ENCODE results near the gene LASP1NB.

LASP1NB gene

DNA sequence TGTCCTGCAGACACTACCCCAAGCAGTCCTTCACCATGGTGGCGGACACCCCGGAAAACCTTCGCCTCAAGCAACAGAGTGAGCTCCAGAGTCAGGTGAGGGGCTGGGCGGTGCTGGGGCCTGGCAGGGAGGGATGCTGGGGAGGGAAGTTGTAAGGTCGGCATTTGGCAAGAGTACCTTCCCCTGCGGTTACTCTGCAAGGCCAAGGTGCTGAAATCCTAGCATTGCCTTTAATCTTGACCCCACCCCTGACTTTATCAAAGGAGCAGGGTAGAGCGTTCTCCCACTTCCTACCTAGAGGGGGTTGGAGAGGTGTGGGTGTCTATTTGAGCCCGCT, 35.0 kb upstream of the LASP1NB start:
- TF ChIP-seq, protein P1, sequence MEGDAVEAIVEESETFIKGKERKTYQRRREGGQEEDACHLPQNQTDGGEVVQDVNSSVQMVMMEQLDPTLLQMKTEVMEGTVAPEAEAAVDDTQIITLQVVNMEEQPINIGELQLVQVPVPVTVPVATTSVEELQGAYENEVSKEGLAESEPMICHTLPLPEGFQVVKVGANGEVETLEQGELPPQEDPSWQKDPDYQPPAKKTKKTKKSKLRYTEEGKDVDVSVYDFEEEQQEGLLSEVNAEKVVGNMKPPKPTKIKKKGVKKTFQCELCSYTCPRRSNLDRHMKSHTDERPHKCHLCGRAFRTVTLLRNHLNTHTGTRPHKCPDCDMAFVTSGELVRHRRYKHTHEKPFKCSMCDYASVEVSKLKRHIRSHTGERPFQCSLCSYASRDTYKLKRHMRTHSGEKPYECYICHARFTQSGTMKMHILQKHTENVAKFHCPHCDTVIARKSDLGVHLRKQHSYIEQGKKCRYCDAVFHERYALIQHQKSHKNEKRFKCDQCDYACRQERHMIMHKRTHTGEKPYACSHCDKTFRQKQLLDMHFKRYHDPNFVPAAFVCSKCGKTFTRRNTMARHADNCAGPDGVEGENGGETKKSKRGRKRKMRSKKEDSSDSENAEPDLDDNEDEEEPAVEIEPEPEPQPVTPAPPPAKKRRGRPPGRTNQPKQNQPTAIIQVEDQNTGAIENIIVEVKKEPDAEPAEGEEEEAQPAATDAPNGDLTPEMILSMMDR (IDR thresholded peaks at IDR 0.05 in 8 of 11, conservative IDR thresholded peaks at IDR 0.05 in 3 of 11), result no peak
- TF ChIP-seq POLR2AphosphoS5 (IDR thresholded peaks at IDR 0.05), result peak in 1 of 3 donors; percentile 8
- H3K27ac ChIP-seq, result peak overlapping the region in 7 of 8 donors; percentile 50 to 87 (median 74)
- H3K27me3 ChIP-seq (replicated peaks in 1 of 7), result no peaks in the 10 kb centered on the region
- peak; percentile 76 for DNase-seq
- no peaks in the 10 kb centered on the region for H3K9me3 ChIP-seq
- intact Hi-C loops (cut with DNase I; ENCODE audit: low total_unique reads), result no loop called here
- peak overlapping the region in 1 of 8 donors; percentile 25 for H3K4me3 ChIP-seq
- H3K36me3 ChIP-seq, result peaks cover 0 to 100% (median 55%) of the 10 kb centered on the region in 6 donors
- 49 to 67% (median 53%) methylated on average over 8 of the region's 8 CpGs for WGBS, 5 donors
- peaks cover 41 to 100% (median 89%) of the 10 kb centered on the region in 6 donors for H3K4me1 ChIP-seq

DNA sequence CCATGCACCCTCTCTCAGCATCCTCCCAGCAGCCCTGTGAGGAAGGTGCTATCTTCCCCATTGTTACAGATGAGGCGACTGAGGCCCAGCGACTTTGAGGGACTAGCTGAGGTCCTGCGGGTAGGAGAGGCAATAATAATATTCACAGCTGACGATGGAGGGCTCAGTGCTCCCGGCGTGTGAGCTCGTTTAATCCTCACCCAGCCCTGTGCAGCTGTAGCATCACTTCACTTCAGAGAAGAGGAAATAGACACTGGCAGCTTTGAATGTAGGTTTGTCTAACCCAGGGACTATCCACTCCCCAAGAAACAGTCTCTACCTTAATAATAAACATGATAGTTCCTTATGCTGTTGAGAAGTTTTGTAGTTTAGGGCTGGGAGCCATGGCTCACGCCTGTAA, 34.0 kb upstream of the LASP1NB start:
- Histone ChIP-seq H3K27ac (peak overlapping the region in 7 of 8 donors; percentile 50 to 87 (median 74)), H3K9me3 (no peaks in the 10 kb centered on the region), H3K4me1 (peaks cover 47 to 100% (median 88%) of the 10 kb centered on the region in 6 donors), H3K4me3 (no peak overlapping the region), H3K27me3 (replicated peaks in 1 of 7) (no peaks in the 10 kb centered on the region), H3K36me3 (peaks cover 0 to 100% (median 55%) of the 10 kb centered on the region in 6 donors)
- no peak for TF ChIP-seq POLR2A (IDR thresholded peaks at IDR 0.05)
- TF ChIP-seq, protein P1 (IDR thresholded peaks at IDR 0.05 in 8 of 11, conservative IDR thresholded peaks at IDR 0.05 in 3 of 11), result no peak
- no peak for TF ChIP-seq POLR2AphosphoS5 (IDR thresholded peaks at IDR 0.05)
- WGBS, 5 donors, result 57 to 83% (median 66%) methylated on average over 8 of the region's 8 CpGs
- intact Hi-C loops (cut with DNase I; ENCODE audit: low total_unique reads), result no loop called here
- no peak for DNase-seq

DNA sequence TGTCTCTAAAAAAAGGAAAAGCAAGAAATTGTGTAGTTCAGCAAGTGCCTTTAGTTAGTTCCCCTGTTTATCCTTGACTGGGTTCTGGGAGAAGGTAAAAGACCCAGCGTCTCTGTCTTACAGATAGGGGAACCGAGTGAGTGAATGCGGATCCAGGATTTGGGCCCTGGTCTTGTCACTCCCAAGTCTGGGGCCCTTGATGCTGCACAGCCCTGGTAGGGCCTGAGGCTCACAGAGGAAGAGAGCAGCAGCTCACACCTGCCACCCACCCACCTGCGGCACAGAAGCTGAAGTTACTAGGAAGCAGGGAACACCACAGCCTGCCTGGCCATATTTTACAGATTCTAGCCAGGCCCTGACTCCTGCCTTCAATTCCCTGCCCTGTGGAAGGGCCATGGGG, 33.3 kb upstream of the LASP1NB start:
- H3K4me3 ChIP-seq, result no peak overlapping the region
- peak; percentile 75 for DNase-seq
- no peaks in the 10 kb centered on the region for H3K9me3 ChIP-seq
- WGBS, 5 donors, result 54 to 82% (median 74%) methylated on average over 4 of the region's 4 CpGs
- TF ChIP-seq, protein P1 (IDR thresholded peaks at IDR 0.05 in 8 of 11, conservative IDR thresholded peaks at IDR 0.05 in 3 of 11), result no peak
- TF ChIP-seq POLR2AphosphoS5 (IDR thresholded peaks at IDR 0.05) (no peak), POLR2A (IDR thresholded peaks at IDR 0.05) (no peak)
- intact Hi-C loops (cut with DNase I; ENCODE audit: low total_unique reads), result no loop called here
- peak overlapping the region in 7 of 8 donors; percentile 25 to 87 (median 74) for H3K27ac ChIP-seq
- peaks cover 0 to 100% (median 52%) of the 10 kb centered on the region in 6 donors for H3K36me3 ChIP-seq
- H3K4me1 ChIP-seq, result peaks cover 53 to 100% (median 89%) of the 10 kb centered on the region in 6 donors
- no peaks in the 10 kb centered on the region for H3K27me3 ChIP-seq (replicated peaks in 1 of 7)

DNA sequence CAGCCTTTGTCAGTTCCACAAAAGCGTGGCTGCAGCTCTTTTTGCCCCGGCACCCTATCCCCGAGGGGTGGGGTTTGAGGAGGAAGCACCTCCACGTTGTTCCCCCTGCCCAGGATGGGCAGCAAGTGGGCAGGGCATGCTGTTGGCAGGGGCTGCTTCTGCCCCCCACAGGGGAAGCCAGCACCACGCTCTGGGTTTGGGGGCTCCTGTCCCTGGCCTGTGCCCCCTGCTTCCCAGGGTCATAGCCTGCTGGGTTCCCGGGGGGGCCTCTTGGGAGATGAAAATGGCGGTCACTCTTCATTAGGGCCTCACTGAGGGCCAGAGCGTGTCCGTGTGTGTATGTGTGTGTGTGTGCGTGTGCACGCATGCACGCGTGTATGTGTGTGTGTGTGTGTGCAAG, 32.8 kb upstream of the LASP1NB start:
- DNase-seq, result peak; percentile 75
- WGBS, 5 donors, result 67 to 82% (median 76%) methylated on average over 13 of the region's 13 CpGs
- Histone ChIP-seq H3K4me1 (peaks cover 55 to 100% (median 89%) of the 10 kb centered on the region in 6 donors), H3K27ac (peak overlapping the region in 7 of 8 donors; percentile 25 to 87 (median 76)), H3K36me3 (peaks cover 0 to 100% (median 48%) of the 10 kb centered on the region in 6 donors), H3K4me3 (no peak overlapping the region), H3K27me3 (replicated peaks in 1 of 7) (no peaks in the 10 kb centered on the region), H3K9me3 (no peaks in the 10 kb centered on the region)
- no peak for TF ChIP-seq POLR2A (IDR thresholded peaks at IDR 0.05)
- TF ChIP-seq POLR2AphosphoS5 (IDR thresholded peaks at IDR 0.05), result peak in 2 of 3 donors; percentile 5 to 56
- intact Hi-C loops (cut with DNase I; ENCODE audit: low total_unique reads), result no loop called here
